GM12865 (cell line): ENCODE measurements around the gene WBP1L.

Source experiments
- DNase-seq: peaks from one replicate; pipeline ENCODE4 v3.0.0; 2010; ENCODE audit warnings: low read depth
- H3K4me3 ChIP-seq: 2 replicates; pipeline ENCODE4 v1.5.1; 2011; ENCODE audit warnings: mild to moderate bottlenecking, low read depth, low read length, control low read depth
- CTCF ChIP-seq: IDR thresholded peaks from 2 replicates; pipeline ENCODE4 v1.5.1; 2011; ENCODE audit warnings: low read length, control low read depth, low read depth, inconsistent platforms; ENCODE audit not compliant: insufficient read depth; ENCODE audit errors: missing control alignments

The WBP1L gene

GRCh38 chr10:102720775-102721301, 22.9 kb upstream of the WBP1L start:
- DNase-seq, result no peak
- H3K4me3 ChIP-seq, result no peak overlapping the region
- no peak for TF ChIP-seq CTCF

- TF ChIP-seq CTCF, result no peak
- no peak for DNase-seq
- no peak overlapping the region for H3K4me3 ChIP-seq
Observed at GRCh38 chr10:102721954-102722353, 21.8 kb upstream of the WBP1L start.

GRCh38 chr10:102723989-102724388, 19.8 kb upstream of the WBP1L start:
- no peak for TF ChIP-seq CTCF
- no peak overlapping the region for H3K4me3 ChIP-seq
- DNase-seq, result no peak

- no peak for TF ChIP-seq CTCF
- no peak overlapping the region for H3K4me3 ChIP-seq
- DNase-seq, result no peak
Observed at GRCh38 chr10:102726274-102726673, 17.5 kb upstream of the WBP1L start.

- no peak overlapping the region for H3K4me3 ChIP-seq
- DNase-seq, result no peak
- no peak for TF ChIP-seq CTCF
Observed at GRCh38 chr10:102727037-102727818, 16.5 kb upstream of the WBP1L start.

GRCh38 chr10:102729029-102730026, 14.4 kb upstream of the WBP1L start:
- TF ChIP-seq CTCF, result peak; percentile 84
- peak; percentile 64 for DNase-seq
- H3K4me3 ChIP-seq, result no peak overlapping the region
